Glomerular endothelial cell (primary cell): ENCODE measurements around the gene FNDC5. TPM values are rescaled to one million over a fixed set of nuclear protein-coding genes. Genes with fewer than 3 reads are reported as not detected.

Experiments used
- DNase-seq: peaks from one replicate; pipeline ENCODE4 v3.0.0-alpha.2; 2011; ENCODE audit warnings: low read depth, low spot score; ENCODE audit errors: extremely low read depth
- total RNA-seq: library from RNA; depleted of rRNA; stranded (reverse); fragments of >200 nt; gene quantifications from 2 replicates; pipeline ENCODE4 v1.2.3, GENCODE V29; 2015

The FNDC5 gene
- total RNA-seq, 1 donor from 2014 or later = 0.99 TPM

GRCh38 chr1:32867671-32868070 lies 3.0 kb downstream of the FNDC5 start:
- no peak for DNase-seq

GRCh38 chr1:32867151-32867550 lies 3.6 kb downstream of the FNDC5 start:
- no peak for DNase-seq

GRCh38 chr1:32865639-32866405 lies 4.9 kb downstream of the FNDC5 start:
- DNase-seq = no peak

- no peak for DNase-seq
Measured at GRCh38 chr1:32864375-32865019, 6.2 kb downstream of the FNDC5 start.

- no peak for DNase-seq
Measured at GRCh38 chr1:32863881-32864245, 6.8 kb downstream of the FNDC5 start.

- no peak for DNase-seq
Measured at GRCh38 chr1:32863218-32863880, 7.4 kb downstream of the FNDC5 start.

GRCh38 chr1:32861904-32862695 lies 8.6 kb downstream of the FNDC5 start:
- no peak for DNase-seq

GRCh38 chr1:32860566-32860965 lies 10.1 kb downstream of the FNDC5 start:
- DNase-seq = no peak

GRCh38 chr1:32859915-32860314 lies 10.8 kb downstream of the FNDC5 start:
- no peak for DNase-seq

- no peak for DNase-seq
Measured at GRCh38 chr1:32858791-32859190, 11.9 kb downstream of the FNDC5 start.

GRCh38 chr1:32858136-32858535 lies 12.6 kb downstream of the FNDC5 start:
- no peak for DNase-seq

- no peak for DNase-seq
Measured at GRCh38 chr1:32855861-32856617, 14.7 kb downstream of the FNDC5 start.

- DNase-seq = no peak
Measured at GRCh38 chr1:32848354-32849063, 22.2 kb downstream of the FNDC5 start.

GRCh38 chr1:32831878-32832277 lies 38.8 kb downstream of the FNDC5 start:
- no peak for DNase-seq

- no peak for DNase-seq
Measured at GRCh38 chr1:32830092-32830852, 40.4 kb downstream of the FNDC5 start.

- no peak for DNase-seq
Measured at GRCh38 chr1:32828341-32828740, 42.4 kb downstream of the FNDC5 start.

- no peak for DNase-seq
Measured at GRCh38 chr1:32825181-32825580, 45.5 kb downstream of the FNDC5 start.

- DNase-seq = no peak
Measured at GRCh38 chr1:32818804-32819541, 51.7 kb downstream of the FNDC5 start.
